Fibroblast of skin of scalp (primary cell): Measurements from ENCODE around the gene ADIPOR1.

Experiments used
- DNase-seq: peaks from one replicate; pipeline ENCODE4 v3.0.0-alpha.2; 2013

Gene ADIPOR1

DNA sequence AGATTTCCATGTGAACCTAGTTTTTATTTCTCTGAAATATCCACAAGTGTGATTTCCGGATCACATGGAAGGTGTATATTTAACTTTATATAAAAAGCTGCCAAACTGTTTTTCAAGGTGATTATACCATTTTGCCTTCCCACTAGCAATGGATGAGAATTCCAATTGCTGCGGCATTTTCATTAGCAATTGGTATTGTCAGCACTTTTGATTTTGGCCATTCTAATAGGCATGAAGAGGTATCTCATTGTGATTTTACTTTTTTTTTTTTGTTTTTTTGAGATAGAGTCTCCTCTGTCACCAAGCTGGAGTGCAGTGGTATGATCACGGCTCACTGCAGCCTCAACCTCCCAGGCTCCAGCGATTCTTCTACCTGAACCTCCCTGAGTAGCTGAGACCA is 13.9 kb upstream of the ADIPOR1 start:
- no peak for DNase-seq

DNA sequence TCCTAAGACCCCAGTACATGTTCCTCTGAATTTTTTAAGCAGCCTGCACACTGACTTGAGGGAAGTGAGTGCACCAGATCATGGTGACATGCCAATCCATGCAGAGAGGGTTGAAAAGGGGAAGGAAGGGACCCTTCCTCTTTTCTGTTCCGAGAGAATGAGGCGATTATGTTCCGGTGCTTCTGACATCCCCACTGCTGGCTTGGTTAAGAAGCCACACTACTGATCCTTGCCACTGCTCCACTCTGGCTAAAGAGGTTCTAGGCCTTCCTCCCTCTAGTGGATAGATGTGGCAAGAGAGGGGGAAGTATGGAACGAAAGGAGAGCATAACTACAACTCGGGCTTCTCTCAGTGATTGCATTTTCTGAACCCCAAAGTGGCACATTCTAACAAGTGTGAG is 10.8 kb upstream of the ADIPOR1 start:
- peak; percentile 67 for DNase-seq

DNA sequence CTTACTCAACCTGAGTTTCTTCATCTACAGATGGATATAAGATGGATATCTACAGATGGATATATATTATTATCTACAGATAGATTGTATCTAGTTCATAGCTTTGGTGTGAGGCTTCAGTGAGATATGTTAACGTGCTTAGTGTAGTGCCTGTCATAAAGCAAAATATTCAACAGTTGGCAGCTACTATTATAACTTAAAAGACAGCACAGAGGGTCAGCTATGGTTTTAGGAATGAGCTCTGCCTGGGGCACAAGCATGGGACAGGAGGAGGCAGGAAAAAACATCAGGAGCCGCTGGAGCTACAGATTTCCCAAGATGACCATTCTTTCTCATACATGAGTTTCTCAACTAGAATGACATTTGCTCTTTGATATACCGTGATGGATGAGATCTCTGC is 10.2 kb upstream of the ADIPOR1 start:
- DNase-seq, result no peak

DNA sequence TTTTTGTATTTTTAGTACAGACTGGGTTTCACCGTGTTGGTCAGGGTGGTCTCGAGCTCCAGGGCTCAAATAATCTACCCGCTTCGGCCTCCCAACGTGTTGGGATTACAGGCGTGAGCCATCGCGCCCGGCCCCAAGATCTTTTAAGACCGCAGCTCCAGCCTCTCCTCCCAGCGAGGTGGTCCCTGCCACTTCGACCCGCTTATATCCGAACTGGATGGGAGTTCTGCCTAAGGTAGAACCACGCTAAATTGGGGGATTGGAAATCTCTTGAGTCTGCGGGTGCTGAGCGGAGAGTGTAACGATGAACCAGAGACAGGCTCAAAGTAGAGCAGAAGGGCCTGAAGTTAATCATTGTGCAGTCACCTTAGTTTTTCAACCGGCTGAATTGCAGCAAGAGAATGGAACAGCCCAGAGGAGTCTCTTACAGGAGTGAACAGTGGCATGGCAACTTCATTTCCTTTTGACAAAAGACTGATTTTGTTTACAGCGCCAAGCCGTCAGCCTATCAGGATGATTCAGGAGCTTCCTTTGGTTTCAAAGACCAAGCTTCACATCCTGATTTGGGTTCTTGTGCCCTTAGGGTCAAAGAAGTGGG is 9.7 kb upstream of the ADIPOR1 start:
- no peak for DNase-seq

DNA sequence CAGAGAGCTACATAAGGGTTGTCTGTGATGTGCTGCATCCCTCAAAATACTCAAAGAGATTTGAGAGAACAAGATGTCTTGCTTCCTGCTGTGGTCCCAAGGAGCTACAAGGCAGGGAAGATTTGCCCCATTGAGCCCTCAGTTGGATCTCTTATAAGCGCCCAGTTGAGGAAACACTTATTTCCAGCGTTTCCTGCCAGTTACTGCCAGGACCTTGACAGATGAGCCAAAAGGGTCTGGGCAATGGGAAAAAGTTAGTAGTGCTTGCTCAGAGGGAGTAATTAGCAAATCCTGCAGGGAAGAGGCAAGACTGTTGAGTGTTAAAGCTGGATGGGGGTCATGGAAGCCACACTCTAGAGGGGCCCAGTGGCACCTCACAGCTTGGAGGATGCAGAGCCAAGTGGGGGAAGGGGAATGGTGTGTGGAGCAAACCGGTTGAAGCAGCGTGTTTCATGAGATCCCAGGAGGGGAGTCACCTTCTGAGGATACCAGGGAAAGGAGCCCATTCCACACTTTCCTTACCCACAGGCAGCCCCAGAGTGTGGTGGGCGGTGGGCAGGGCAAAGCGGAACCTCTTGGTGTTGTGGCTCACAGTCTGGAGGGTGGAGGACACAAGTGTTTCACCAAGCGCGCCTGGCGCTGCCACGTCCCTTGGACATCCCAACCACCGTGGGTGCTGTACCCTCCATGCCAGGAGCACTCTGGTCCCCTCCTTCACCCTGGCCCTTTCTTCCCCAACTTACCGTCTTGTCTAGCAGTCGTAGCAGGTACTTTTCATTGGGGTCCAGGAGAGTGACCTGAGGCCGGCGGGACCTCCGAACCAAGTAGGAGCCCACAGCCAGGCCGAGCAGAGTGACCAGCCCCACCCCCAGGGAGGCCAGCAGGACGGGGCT is 8.1 kb upstream of the ADIPOR1 start:
- DNase-seq, result no peak

DNA sequence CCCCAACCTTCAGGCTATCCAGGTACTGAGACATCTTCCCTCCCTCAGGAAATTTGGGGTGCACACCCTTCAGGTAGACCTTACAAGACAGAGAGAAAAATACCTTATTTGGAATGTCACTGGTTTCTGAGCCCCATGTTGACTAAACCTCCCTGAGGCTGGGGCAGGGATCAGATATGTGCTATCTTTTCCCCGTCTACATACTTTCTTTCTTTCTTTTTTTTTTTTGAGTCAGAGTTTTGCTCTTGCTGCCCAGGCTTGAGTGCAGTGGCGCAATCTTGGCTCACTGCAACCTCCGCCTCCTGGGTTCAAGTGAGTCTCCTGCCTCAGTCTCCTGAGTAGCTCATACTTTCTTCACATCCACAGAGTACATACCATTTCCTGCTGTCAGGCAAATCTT is 7.3 kb upstream of the ADIPOR1 start:
- DNase-seq, result no peak

DNA sequence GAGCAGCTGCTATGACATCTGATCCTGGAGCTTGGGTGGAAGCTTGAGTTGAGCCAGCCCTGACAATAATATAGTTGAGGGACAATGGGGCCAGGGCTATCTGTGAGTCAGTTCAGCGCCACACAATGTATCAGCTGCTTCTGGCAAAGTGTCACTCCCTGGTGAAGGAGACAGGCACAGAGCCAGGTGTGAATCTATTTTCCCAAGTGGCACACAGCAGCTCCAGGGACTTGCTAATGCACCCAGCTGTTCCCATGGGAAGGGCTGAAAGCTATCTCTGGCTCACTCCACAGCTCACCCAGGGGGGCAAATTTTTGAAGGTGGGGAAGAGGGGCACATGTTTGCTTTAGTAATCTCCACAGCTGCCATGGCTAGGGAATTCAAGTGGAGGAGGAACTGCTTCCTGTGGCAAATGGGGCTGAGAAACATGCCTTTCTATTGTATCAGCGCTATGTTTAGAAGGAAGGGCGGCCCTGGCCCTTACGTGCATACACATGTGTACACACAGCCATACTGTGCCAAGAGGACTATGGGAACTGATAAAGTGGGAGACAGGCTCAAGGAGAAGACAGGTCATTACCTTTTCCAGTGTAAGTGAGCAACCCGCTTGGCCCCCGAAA is 6.8 kb upstream of the ADIPOR1 start:
- no peak for DNase-seq

DNA sequence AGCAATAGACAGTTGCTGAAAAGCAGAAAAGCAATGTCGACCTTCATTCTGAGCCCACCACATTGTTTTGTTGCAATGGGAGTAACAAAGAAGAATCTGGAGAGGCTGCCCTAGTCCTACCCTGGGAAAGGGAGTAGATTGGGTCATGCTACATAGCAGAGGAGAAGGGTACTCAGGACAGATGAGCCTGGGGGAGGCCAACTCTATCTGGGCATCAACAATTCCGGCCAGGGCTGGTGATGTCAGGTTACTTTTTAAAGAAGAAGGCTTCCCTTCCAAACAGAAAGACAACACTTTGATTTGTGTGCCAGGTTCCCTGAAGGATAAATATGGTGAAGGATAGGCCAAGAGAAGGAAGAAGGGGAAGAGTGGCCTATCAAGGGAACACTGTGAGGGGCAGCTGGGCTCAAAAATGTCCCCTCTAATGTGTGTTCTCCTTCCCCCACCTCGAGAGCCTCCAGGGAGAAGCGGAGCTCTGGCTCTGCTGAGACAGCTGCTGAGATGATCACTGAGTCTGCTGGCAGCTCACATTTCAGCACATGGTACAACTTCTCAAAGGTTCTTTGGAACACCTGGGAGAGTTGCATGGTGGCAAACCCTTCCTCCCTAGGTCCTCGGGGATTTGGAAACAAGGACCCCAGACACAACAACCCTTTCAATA is 3.2 kb upstream of the ADIPOR1 start:
- DNase-seq, result no peak

DNA sequence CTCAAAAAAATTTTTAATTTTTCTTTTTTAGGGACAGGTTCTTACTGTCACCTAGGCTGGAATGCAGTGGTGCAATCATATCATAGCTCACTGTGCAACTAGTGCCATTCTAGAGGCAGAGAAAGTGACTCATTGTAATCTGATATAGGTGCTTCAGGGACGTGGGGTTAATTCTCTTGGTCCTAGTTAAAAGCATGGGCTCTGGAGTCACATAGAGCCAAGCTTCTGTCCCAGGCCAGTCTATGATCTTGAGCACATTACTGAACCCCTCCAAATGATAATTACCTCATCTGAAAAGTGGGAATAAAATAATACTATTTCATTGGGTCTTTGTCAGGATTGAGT is 1.1 kb upstream of the ADIPOR1 start:
- no peak for DNase-seq

DNA sequence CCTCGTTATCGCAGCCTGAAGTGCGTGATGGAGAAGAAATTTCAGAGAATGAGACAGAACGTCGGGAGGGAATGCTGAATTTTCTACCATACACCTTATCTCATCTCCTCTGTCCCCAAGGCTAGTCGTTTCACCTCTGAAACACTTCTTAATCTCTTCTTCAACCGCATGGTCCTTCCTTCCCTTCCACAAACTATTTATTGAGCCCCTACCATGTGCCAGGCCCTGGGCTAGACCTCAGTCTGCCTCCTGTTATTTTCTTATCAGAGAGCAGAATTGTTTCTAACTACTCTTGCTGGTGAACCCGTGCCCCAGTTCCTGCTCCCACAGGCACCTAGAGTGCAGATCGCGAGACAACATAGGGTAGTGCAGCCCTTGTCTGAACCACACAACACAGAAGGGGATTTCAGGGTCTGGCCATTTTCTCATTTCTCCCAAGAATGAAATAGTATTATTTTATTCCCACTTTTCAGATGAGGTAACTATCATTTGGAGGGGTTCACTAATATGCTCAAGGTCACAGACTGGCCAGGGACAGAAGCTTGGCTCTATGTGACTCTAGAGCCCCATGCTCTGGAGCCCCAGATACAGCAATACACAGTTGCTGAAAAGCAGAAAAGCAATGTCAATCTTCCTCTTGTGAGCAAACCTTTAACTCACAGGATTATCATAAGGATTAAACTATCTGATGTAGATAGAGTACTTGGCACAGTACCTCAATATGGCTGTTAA is 598 bp upstream of the ADIPOR1 start:
- DNase-seq, result no peak

DNA sequence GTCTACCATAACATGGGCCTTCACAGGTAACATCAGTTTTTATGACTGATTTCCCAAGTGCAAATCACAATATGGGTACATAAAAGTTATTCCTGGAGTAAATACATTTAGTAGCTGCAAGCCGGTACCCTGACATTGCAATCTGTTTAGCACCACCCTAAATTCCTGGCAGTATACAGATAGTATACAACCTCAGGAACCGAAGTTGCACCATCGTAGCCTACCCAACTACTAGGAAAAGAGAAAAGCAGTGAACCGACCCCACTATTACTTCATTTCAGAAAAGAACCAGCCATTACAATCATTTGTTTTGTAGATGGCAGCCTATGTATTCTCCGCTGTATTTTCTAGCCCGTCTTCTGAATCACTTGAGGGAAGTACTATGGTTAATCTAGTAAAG is 1.1 kb downstream of the ADIPOR1 start:
- DNase-seq, result no peak

DNA sequence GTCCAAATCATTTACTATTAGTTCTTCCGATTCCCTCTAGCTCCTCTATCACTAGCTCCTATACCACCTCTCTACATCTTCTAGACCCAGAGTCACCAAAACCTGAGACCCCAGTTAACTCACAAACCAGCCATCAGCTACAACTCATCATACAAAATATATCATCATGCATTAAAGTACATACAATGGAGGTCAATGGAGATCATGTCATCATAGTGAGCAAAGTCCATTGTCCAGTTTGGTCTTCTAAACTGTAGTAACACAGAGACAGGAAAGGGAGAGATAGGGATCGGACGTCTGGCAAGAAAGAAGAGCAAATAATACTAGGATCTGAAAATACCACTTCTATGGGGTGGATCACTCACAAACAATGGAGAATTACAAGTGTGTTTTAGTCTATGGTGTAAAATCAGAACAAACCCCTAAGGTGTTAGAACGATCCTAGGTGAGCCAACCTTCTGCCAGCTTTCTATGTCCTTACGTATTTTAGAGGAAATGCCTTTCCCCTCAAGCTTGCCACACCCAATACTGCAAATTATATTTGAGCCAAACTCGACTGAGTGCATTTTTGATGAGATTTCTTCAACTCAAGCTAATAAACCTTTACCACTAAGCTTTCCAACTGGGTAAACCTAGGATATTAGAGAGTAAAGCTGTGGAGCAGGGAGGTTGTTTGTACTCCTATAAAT is 3.9 kb downstream of the ADIPOR1 start:
- DNase-seq, result no peak

DNA sequence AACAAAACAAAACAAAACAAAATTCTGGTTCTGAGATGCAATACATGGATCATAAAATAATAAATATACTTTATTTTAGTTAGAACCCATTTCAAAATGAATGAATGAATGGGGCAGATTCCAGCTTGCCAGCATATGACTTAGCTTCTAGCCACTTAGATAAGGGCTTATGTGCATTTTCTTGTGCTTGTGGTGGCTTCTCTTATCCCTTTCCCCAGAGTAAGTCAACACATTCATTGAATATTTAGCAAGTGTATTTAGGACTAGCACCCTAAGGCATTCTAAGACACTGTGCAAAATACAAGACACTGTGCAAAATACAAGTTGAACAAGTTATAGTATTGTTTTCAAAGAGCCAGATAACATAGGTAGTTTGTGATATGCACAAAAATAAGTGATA is 4.7 kb downstream of the ADIPOR1 start:
- no peak for DNase-seq

DNA sequence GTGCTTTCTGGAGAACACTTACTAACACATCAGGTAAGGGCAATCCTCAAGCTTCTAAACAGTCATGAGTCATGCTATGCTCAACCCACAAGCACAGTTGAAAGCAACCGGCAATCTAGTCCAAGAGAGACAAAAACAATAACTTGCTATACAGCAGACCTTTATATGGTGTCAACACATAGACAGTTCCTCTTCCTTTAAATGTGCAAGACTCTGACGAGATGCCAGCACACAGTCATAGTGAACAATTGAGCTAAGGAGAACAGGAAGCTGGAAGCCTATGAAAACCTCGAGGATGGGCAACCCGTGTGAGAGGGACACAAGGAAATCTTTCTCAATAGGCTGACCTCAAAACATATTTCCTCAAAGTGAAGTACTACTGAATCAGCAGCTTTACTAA is 5.3 kb downstream of the ADIPOR1 start:
- DNase-seq, result no peak

DNA sequence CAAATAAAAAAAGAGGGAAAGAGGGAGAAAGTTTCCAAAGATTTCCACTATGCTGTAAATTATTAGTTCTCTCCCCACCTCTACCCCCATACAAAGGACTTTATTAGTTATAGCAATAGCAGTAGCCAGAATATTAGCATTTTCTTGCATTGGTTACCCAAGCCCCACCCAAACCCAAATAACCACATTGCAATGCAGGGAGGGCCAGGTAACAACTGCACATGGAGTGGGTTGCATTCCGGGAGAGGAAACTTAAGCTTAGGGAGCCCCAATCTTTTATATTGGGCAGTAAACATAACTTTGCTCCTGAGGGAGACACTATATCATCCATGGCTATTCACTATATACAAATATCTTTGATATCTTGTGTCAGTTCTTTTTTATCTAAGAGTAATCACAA is 6.0 kb downstream of the ADIPOR1 start:
- no peak for DNase-seq

DNA sequence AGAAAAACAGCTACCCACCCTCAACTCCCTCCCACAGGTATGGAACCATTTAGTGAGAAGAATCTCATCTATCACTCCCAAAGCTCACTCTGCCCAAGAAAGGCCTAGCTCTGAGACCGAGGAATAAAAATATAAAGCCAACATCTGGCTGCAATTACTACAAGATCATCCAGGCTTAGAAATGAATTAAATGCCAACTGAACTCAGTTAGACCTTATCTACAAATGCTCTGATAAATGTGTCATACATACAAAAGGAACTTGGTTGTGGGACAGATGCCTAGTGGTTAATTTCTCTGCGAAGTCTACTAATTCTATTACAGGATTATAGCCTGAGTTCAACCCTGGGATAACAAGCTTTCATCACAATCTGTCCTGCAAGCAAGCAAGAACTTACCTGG is 6.7 kb downstream of the ADIPOR1 start:
- no peak for DNase-seq

DNA sequence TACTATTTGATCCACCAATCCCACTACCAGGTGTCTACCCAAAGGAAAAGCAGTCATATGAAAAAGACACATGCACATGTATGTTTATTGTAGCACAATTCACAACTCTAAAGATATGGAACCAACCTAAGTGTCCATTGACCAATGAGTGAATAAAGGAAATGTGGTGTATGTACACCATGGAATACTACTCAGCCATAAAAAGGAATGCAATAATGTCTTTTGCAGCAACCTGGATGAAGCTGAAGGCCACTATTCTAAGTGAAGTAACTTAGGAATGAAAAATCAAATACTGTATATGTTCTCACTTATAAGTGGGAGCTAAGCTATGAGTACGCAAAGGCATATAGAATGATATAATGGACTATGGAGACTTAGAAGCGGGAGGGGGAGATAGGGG is 12.6 kb downstream of the ADIPOR1 start:
- no peak for DNase-seq

DNA sequence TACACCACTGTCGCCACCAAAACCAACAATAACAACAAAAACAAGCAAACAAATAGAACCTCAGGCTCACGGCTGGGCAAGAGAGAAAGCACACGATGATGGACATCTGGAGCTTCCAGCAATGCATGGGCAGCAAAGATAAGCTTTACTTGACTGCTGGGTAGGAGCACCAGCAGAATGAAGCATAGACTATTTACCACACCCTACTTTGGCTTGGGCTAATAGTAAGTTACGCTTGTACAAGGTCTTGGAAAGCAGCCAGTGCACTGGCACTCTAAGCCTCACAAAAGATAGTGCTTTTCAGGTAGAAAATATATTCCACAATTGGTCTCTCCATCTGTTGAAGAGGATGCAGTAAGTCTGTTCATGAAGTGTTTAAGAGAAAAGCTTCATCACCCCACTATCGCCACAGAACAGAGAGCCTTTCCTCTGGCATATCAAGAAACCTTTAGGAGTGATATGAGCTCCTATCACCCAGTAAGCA is 13.6 kb downstream of the ADIPOR1 start:
- DNase-seq, result no peak

DNA sequence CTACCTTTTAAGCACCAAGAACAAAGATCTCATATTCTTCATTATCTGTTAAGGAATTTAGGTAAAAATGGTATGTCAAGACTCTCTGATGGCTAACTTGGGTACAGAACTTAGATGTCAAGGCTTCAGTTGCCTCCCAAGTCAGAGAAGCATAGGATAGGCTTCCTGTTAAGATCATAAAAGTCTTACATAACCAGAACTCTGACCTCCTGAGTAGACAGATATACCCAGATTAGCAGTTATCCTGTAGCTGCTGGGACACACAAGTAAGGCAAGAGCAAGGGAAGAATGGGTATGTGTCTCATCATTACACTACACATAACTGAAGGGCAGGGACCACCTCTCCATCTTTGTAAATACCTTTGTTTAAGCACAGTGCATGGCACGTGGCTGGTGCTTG is 15.7 kb downstream of the ADIPOR1 start:
- DNase-seq, result no peak

DNA sequence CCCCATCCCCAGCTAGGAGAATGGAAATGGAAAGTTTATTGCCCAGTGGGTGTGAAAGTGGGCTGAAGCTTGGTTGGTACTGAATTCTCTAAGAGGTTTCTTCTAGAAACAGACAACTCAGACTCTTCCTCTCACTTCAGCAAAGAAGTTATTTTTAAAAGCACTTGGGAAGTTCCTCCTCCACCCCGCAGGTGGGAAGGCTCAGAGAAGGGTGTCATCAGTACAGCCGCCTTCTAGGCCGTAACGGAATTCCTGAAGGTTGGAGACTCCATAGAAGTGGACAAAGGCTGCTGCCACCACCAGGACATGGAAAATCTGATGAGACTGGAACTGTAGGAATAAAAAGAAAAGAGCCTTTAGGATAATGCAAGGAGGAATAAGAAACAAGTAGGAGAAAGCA is 16.7 kb downstream of the ADIPOR1 start:
- DNase-seq, result no peak

DNA sequence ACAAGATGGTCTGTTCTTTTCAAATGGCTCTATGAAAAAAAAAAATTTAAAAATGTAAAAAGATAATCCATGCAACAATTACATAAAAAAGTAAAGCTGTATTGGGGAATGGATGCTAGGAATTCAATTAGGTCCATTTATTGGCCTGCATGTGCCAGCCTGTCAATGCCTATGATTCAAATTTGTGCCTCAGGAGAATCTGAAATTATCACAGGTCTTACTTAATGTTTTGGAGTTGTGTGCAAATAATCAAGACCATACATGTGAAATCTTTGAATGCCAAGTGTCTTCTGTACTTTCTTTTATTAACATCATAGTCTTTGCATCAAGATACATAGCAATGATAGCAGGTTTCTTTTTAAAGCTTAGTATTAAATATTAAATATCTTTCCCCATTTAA is 17.6 kb downstream of the ADIPOR1 start:
- no peak for DNase-seq

DNA sequence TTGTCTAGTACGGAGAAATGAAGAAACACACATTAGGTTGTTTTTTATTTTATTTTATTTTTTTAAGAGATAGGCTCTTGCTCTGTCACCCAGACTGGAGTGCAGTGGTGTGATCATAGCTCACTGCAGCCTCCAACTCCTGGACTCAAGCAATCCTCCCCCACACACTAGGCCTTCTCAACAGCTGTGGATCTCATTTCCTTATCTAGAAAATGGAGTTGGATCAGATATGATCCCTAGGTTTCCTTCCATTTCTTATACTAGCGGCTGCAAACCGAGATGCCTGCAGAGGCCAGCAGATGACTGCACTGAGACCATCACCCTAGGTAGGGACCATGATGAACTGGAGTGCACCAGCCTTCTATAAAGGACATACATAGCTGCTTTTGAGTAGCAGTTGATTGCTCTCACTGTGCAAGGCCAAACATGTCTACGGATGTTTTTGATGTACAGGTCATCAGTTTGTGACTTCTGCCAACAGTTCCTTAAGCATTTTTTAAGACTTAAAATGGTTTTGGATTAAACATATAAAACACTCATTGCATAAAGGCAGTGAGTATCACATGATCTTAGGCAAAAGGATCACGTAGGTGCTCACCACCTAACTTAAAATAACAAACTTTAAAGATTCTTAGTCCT is 19.7 kb downstream of the ADIPOR1 start:
- DNase-seq, result no peak
